HG02678 (cell line): ENCODE results near the gene ZNF148.
"Not testable (repeated sequence)": the region's sequence is repeated elsewhere in the genome, so short reads cannot be mapped to it uniquely, and the experiment has no call there.

ENCODE experiments used
- ATAC-seq: cut with Tn5 transposase; IDR thresholded peaks from one replicate; pipeline ENCODE4 v1.9.1; 2021; ENCODE audit warnings: mild to moderate bottlenecking, moderate library complexity; ENCODE audit not compliant: unreplicated experiment

The ZNF148 gene

GRCh38 chr3:125374996-125375941, at the start of gene ZNF148:
Gene ZNF148, minus strand, starts transcription at chr3:125375325. Its CDS starts 61,685 bp downstream, at chr3:125313640.
- peak; percentile 87 for ATAC-seq

GRCh38 chr3:125418306-125418705, 43.2 kb upstream of the ZNF148 start:
- ATAC-seq = no peak

GRCh38 chr3:125416235-125416634, 41.1 kb upstream of the ZNF148 start:
- ATAC-seq = no peak

- no peak for ATAC-seq
These were observed 39.5 kb upstream of the ZNF148 start for GRCh38 chr3:125414669-125415068.

GRCh38 chr3:125410922-125411321, 35.8 kb upstream of the ZNF148 start:
- no peak for ATAC-seq

- no peak for ATAC-seq
These were observed 30.9 kb upstream of the ZNF148 start for GRCh38 chr3:125406070-125406469.

GRCh38 chr3:125405515-125405914, 30.4 kb upstream of the ZNF148 start:
- ATAC-seq = not testable (repeated sequence)

- no peak for ATAC-seq
These were observed 28.7 kb upstream of the ZNF148 start for GRCh38 chr3:125403789-125404188.

GRCh38 chr3:125402639-125403038, 27.5 kb upstream of the ZNF148 start:
- no peak for ATAC-seq

GRCh38 chr3:125401402-125401801, 26.3 kb upstream of the ZNF148 start:
- no peak for ATAC-seq

GRCh38 chr3:125398952-125399351, 23.8 kb upstream of the ZNF148 start:
- no peak for ATAC-seq

GRCh38 chr3:125395091-125395490, 20.0 kb upstream of the ZNF148 start:
- no peak for ATAC-seq

GRCh38 chr3:125394406-125394805, 19.3 kb upstream of the ZNF148 start:
- no peak for ATAC-seq

GRCh38 chr3:125389282-125389681, 14.2 kb upstream of the ZNF148 start:
- ATAC-seq = no peak

GRCh38 chr3:125388369-125388768, 13.2 kb upstream of the ZNF148 start:
- ATAC-seq = not testable (repeated sequence)

GRCh38 chr3:125386811-125387210, 11.7 kb upstream of the ZNF148 start:
- ATAC-seq = no peak

- no peak for ATAC-seq
These were observed 8.6 kb upstream of the ZNF148 start for GRCh38 chr3:125383744-125384143.

- ATAC-seq = no peak
These were observed 7.2 kb upstream of the ZNF148 start for GRCh38 chr3:125382298-125382697.

- ATAC-seq = no peak
These were observed 6.6 kb upstream of the ZNF148 start for GRCh38 chr3:125381743-125382142.

GRCh38 chr3:125381314-125381713, 6.2 kb upstream of the ZNF148 start:
- ATAC-seq = no peak

GRCh38 chr3:125379483-125379882, 4.4 kb upstream of the ZNF148 start:
- ATAC-seq = no peak

GRCh38 chr3:125378762-125379161, 3.6 kb upstream of the ZNF148 start:
- no peak for ATAC-seq
